Gastroesophageal sphincter (tissue), 4 donors: ENCODE results near the gene TSPAN10. TPM values are rescaled to one million over a fixed set of nuclear protein-coding genes. Genes with fewer than 3 reads are reported as not detected.

ENCODE experiments used
- ATAC-seq: fragments of 150-250 bp; one replicate; pipeline ENCODE4 v1.9.1; 2016; ENCODE audit warnings: mild to moderate bottlenecking, moderate library complexity
- H3K27ac ChIP-seq, 4 donors: fragments of 200-600 bp; sonication (generic) in 3 of 4; 1 replicate in 3 of 4; 2 replicates in 1 of 4; pipeline ENCODE4 v1.5.1; 2016 to 2019
- H3K27me3 ChIP-seq: fragments of 200-600 bp; sonication (generic); one replicate; pipeline ENCODE4 v1.5.1; 2019
- H3K36me3 ChIP-seq, 2 donors: fragments of 200-600 bp; sonication (generic); one replicate each; pipeline ENCODE4 v1.5.1; 2019; ENCODE audit warnings: control low read depth in 1 of 2
- H3K4me1 ChIP-seq, 3 donors: fragments of 200-600 bp; sonication (generic); 1 replicate in 2 of 3; 2 replicates in 1 of 3; pipeline ENCODE4 v1.5.1; 2016 to 2019; ENCODE audit warnings: control low read depth in 2 of 3
- H3K4me3 ChIP-seq, 2 donors: fragments of 200-600 bp; sonication (generic); one replicate each; pipeline ENCODE4 v1.5.1; 2019; ENCODE audit warnings: mild to moderate bottlenecking in 1 of 2, moderate library complexity in 1 of 2
- H3K9me3 ChIP-seq, 3 donors: fragments of 200-600 bp; sonication (generic); one replicate each; pipeline ENCODE4 v1.5.1; 2017 to 2019; ENCODE audit warnings: control low read depth in 2 of 3
- CTCF ChIP-seq, 4 experiments: fragments of 200-600 bp in 2 of 4; fragments of 450-650 bp in 2 of 4; sonication (generic) in 1 of 4; IDR thresholded peaks; one replicate each; pipeline ENCODE4 v1.5.1; 2017 to 2019; ENCODE audit warnings: antibody characterized with exemption in 4 of 4, mild to moderate bottlenecking in 2 of 4, moderate library complexity in 2 of 4
- EP300 ChIP-seq: sonication (generic); formaldehyde crosslinking; IDR thresholded peaks from one replicate; pipeline ENCODE4 v1.6.1; 2017; ENCODE audit warnings: antibody characterized with exemption, mild to moderate bottlenecking
- POLR2A ChIP-seq, 2 donors: fragments of 450-650 bp; IDR thresholded peaks; one replicate each; pipeline ENCODE4 v1.6.1; 2017; ENCODE audit warnings: antibody characterized with exemption in 2 of 2, mild to moderate bottlenecking in 2 of 2, moderate library complexity in 1 of 2
- POLR2AphosphoS5 ChIP-seq: sonication (generic); formaldehyde crosslinking; IDR thresholded peaks from one replicate; pipeline ENCODE4 v1.6.1; 2017; ENCODE audit warnings: antibody characterized with exemption
- WGBS, 2 donors: methylation state at CpG; one replicate each; pipeline ENCODE4 v1.1.5; 2018; ENCODE audit warnings: low coverage in 1 of 2; 5-methylcytosine and 5-hydroxymethylcytosine counted together
- total RNA-seq, 4 donors: library from RNA; depleted of rRNA; stranded (reverse); fragments of >200 nt; gene quantifications; one replicate each; pipeline ENCODE4 v1.1.0, GENCODE V29; 2016

TSPAN10 gene
- total RNA-seq, 4 donors from 2014 or later: 0.27 to 0.89 (median 0.30) TPM; not detected in 1

- no peak overlapping the region for H3K4me3 ChIP-seq
- TF ChIP-seq CTCF (IDR thresholded peaks at IDR 0.05): no peak
- no peak for TF ChIP-seq POLR2A (IDR thresholded peaks at IDR 0.05)
- TF ChIP-seq POLR2AphosphoS5: no peak
- WGBS, 2 donors: 67 to 73% methylated on average over 2 to 4 of the region's 4 CpGs
- H3K9me3 ChIP-seq: no peaks in the 10 kb centered on the region
- ATAC-seq: no peak
- no peaks in the 10 kb centered on the region for H3K27me3 ChIP-seq
- no peak overlapping the region for H3K27ac ChIP-seq
- H3K36me3 ChIP-seq: no peaks in the 10 kb centered on the region
- H3K4me1 ChIP-seq: peaks cover 3 to 36% (median 13%) of the 10 kb centered on the region in 3 donors
Measured at GRCh38 chr17:81638683-81639082, 1.7 kb downstream of the TSPAN10 start.

GRCh38 chr17:81640011-81640410 is 3.0 kb downstream of the TSPAN10 start:
- Histone ChIP-seq H3K27me3 (no peaks in the 10 kb centered on the region), H3K4me1 (peaks cover 3 to 22% (median 13%) of the 10 kb centered on the region in 3 donors), H3K9me3 (no peaks in the 10 kb centered on the region), H3K4me3 (no peak overlapping the region), H3K36me3 (no peaks in the 10 kb centered on the region), H3K27ac (no peak overlapping the region)
- ATAC-seq: no peak
- WGBS, 2 donors: 80 to 100% methylated on average over 8 to 9 of the region's 9 CpGs
- no peak for TF ChIP-seq EP300
- TF ChIP-seq POLR2A (IDR thresholded peaks at IDR 0.05): no peak
- no peak for TF ChIP-seq POLR2AphosphoS5
- no peak for TF ChIP-seq CTCF (IDR thresholded peaks at IDR 0.05)

- no peaks in the 10 kb centered on the region for H3K9me3 ChIP-seq
- TF ChIP-seq POLR2A (IDR thresholded peaks at IDR 0.05): no peak
- no peak overlapping the region for H3K4me3 ChIP-seq
- ATAC-seq: no peak
- 85% methylated on average over 4 of the region's 17 CpGs; no CpG with 5 or more reads in 1 of the 2 donors for WGBS, 2 donors
- peaks cover 0 to 8% (median 3%) of the 10 kb centered on the region in 3 donors for H3K4me1 ChIP-seq
- no peaks in the 10 kb centered on the region for H3K36me3 ChIP-seq
- H3K27ac ChIP-seq: no peak overlapping the region
- H3K27me3 ChIP-seq: peaks cover under 1% of the 10 kb centered on the region
Measured at GRCh38 chr17:81641825-81642489, 5.0 kb downstream of the TSPAN10 start.

GRCh38 chr17:81644496-81644895 is 7.5 kb downstream of the TSPAN10 start:
- no peaks in the 10 kb centered on the region for H3K36me3 ChIP-seq
- peaks cover 26% of the 10 kb centered on the region for H3K27me3 ChIP-seq
- peaks cover 0 to 11% (median 0%) of the 10 kb centered on the region in 3 donors for H3K9me3 ChIP-seq
- H3K27ac ChIP-seq: no peak overlapping the region
- 90 to 100% methylated on average over 1 to 2 of the region's 15 CpGs for WGBS, 2 donors
- H3K4me1 ChIP-seq: peaks cover 0 to 8% (median 0%) of the 10 kb centered on the region in 3 donors
- TF ChIP-seq POLR2A (IDR thresholded peaks at IDR 0.05) (no peak), EP300 (no peak), POLR2AphosphoS5 (no peak)
- H3K4me3 ChIP-seq: no peak overlapping the region
- ATAC-seq: no peak

- H3K36me3 ChIP-seq: no peaks in the 10 kb centered on the region
- TF ChIP-seq POLR2A (IDR thresholded peaks at IDR 0.05) (no peak), CTCF (IDR thresholded peaks at IDR 0.05) (no peak), EP300 (no peak), POLR2AphosphoS5 (no peak)
- ATAC-seq: no peak
- H3K27me3 ChIP-seq: peaks cover 34% of the 10 kb centered on the region
- WGBS, 2 donors: 54 to 94% methylated on average over 4 to 6 of the region's 29 CpGs
- H3K4me3 ChIP-seq: no peak overlapping the region
- no peak overlapping the region for H3K27ac ChIP-seq
- peaks cover 0 to 11% (median 0%) of the 10 kb centered on the region in 3 donors for H3K9me3 ChIP-seq
- H3K4me1 ChIP-seq: peaks cover 0 to 8% (median 0%) of the 10 kb centered on the region in 3 donors
Measured at GRCh38 chr17:81644976-81645952, 8.3 kb downstream of the TSPAN10 start.
